Activated naive CD4-positive, alpha-beta T cell treated with Interleukin-2 at 50 U/mL for 16 hours (primary cell): Measurements from ENCODE around the gene TMEM54.

Experiments
- DNase-seq: peaks from one replicate; pipeline ENCODE4 v3.0.0-alpha.2; 2020

The TMEM54 gene

DNA sequence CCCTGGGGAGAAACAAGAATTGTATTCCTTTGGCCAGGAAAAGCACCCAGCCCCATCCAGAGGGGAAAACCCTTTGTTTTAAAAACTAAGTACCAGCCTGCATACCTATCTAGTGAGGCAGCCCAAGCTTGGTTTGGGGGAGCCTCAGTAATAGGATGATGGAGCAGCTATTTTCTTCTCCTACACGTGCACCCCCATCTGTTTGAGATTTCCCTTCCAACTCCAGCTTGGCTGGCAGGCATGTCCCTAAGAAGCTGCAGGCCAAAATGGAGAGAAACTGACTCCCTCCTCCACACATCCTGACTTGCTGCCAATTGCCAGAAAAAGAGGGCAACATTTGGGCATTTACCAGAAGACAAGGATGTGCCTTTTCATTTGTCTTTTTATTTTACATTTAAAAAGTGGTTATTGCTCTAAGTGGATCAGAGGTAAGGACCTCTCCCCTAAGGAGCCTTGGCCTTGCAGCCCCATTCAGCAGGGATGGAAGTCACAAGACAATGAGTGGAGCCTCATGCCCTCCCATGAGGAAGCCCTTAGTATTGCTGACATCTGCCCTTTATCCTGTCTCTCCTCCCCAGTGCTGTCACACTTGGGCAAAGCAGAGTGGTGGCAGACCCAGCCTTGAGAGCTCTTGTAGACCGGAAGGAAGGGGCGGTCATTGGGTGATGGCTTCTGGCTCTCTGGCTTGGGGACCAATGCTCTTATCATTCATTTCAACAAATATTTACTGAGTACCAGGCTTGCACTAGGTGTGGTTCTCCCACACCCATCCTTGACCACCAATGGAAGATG lies 39.1 kb downstream of the TMEM54 start:
- DNase-seq, result no peak

DNA sequence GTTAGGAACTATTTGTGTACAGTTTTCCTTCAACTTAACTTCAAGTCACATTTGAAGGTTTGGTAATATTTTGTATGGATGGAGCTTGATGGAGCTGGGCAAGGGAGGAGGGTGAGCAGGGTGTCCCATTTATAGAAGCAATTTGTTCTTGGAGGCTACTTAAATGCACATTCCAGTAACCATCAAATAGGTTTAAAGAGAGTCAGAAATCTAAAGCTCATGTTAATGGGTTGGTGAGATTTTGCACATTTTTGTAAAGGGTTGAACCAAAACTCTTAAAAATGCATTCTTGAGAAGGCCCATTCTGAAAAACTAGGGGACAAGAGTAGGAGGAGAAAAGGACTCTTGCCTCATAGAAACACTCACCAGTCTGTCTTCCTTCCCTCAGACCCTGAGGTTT lies 40.6 kb downstream of the TMEM54 start:
- no peak for DNase-seq

DNA sequence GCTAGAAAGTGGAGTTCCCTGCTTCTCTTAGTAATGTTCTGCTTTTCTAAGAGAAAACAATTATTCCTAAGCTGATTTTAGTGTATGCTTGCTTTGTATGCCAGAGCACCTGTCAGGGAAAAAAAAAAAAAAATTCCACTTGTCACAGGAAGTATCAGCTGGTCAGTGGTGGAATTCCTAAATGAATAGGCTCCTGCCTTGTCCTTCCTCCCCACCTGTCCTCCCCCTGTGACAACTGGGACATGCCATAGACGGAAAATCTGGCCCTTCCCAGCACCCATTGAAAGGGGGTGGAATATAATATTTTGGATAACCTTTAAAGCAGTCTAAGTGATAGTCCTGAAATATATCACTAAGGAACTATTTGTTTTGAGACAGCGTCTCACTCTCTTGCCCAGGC lies 41.3 kb downstream of the TMEM54 start:
- DNase-seq, result no peak

DNA sequence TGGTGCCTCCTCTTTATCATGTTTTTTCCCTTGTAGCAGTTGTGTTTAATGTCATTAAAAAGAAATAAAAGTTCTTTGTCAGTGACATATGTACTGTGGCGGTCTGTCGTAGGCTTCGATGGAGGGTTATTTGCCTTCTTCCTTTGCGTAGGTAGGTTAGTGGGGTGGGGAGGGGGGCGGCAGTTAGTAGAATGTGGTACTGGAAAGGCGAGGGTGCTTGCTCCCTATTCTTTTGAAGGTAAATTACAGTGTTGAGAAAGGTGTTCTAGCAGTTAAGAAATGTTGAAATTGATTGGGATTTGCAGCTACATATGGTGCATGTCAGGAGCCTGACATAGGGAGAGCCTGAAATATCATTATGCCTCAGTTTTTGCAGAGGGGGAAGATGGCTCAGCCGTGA lies 42.4 kb downstream of the TMEM54 start:
- no peak for DNase-seq

DNA sequence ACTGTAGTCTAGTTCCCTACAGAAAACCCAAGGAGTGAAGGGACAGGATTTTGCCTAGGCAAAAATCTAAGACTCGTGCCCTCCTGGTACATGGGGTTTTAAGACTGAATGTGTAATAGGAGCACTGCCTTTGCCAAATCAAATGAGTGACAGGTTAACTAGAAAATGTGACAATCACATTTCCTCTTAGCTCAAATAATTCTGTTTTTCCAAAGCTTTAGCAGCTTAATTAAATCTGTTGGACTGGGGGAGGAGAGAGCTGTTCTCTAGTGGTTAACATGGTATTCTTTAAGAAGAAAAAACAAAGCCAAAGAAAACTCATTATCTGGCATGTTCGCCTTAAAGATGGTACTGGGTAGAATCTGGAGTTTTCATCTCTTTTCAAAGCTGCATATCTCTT lies 43.1 kb downstream of the TMEM54 start:
- DNase-seq, result no peak

DNA sequence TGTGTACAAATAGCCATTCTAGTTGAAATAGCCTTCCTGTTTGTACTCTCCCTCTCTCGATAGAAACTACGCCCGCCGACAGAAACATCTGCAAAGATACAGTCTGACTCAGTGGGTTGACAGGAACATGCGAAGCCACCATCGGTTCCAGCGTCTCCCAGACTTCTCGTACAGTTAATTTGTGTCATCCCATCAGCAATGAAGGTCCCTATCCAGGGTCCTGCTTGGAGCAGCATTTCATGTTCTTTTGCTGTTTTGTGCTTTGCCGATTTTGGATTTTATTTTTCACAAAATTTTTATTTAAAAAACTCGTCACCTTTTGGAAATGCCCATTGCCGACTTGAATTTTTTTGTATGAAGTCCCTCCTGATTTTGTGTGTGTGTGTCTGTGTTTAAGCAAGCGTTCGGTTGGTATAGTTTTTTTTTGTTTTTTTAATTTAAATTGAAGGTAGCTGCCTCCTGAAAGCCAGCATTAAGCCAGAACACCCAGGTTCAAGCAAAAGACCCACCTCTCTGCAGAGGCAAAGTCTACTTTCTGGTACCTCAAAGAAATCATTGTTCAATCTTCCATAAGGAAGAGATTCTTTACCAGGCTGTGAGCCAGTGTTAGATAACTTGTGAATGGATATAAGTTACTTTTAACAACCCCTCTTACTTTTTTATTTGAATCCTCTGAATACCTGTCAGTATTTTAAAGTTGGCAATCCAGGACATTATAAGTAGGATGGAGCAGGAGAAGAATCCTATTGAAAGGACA lies 45.1 kb downstream of the TMEM54 start:
- DNase-seq, result no peak

DNA sequence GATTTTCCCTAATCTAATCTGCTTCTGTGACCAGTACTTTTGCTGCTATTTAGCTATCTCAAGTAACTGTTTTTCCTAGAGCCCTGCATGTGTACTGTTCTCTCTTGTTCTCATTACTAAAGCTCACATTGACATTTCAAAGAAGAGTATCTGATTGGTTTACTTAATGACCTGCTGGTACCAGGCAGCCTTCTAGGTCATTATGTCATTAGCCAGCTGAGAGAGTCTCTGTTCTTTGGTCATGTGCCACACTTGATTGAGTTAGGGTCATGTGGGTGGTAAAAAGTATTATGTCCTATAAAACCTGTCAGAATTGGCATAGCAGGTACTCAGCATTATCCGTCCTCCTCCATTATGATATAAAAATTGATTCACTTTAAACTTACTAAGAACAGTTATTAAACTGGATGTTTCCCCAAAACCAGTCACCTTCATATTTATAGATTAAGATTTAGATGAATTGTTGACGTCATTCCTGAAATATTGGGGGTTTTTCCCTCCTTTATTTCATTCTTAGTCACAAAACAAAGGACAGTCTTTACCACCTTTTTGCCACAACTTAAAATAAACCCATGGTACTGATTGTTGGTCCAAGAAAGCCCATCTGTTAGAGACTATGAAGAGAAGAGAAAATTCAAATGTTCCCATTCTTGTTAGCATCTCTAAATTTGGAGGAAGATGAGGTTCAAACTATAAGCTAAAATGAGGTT lies 52.7 kb downstream of the TMEM54 start:
- no peak for DNase-seq
